ENCODE data around the gene ADAMTSL1.

The ADAMTSL1 gene

DNA sequence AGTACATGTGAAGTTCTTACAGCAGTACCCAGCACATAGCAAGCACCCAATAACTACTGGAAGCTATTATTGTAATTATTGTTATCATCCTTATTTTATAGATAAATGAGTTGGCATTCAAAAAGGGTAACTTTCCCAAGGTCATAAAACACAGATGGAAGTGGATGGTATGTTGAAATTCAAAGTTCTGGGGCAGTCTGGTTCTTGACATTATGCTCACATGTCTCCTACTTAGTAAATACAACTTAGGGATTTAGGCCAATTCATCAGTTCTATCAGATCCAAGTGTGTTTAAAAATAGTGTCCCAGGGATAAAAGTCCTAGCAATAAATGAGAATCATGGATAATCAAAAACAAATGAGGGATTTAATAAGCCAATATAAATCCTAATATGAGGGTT is 265.2 kb downstream of the ADAMTSL1 start:
- no peak for DNase-seq (ENCODE audit: low read depth)

- DNase-seq (ENCODE audit: low read depth): no peak
Observed at GRCh38 chr9:18739641-18740318, 265.8 kb downstream of the ADAMTSL1 start.

- DNase-seq (ENCODE audit: low read depth): no peak
Observed at GRCh38 chr9:18741359-18741758, 267.4 kb downstream of the ADAMTSL1 start.

DNA sequence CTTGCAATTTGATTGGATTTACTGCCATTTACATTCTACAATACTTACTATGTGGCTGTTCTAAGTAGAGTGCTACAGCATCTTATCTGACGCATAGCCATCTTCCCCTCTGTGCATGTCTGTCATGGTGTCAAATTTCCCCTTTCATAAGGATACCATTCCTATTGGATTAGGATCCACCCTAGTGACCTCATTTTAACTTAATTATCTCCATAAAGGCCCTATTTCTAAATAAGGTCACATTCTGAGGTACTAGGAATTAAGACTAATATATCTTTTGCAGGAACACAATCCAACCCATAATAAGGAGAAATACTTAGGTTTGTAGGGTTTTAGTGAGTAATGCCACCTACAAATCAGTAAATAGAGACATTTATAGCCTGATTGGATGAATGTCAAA is 268.0 kb downstream of the ADAMTSL1 start:
- DNase-seq (ENCODE audit: low read depth): no peak

- DNase-seq (ENCODE audit: low read depth): no peak
Observed at GRCh38 chr9:18743421-18743820, 269.5 kb downstream of the ADAMTSL1 start.

DNA sequence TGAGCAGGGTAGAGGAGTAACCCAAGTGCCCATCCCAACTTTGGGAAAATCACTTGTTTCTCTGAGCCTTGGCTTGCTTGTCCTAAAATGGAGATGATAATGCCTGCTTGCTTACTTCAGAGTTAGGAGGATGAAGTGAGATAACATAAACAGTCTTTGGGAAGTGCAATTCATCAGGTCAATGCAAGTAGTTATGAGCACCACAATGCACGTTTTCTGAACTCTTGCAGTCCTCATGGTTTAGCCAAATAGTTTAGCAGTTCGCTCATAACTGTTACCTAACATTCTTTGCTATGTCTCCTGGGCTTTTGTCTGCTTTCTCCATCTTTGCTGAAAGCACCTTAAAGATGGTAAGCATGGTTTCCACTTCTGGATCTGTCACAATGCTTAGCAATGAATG is 270.0 kb downstream of the ADAMTSL1 start:
- DNase-seq (ENCODE audit: low read depth): no peak

DNA sequence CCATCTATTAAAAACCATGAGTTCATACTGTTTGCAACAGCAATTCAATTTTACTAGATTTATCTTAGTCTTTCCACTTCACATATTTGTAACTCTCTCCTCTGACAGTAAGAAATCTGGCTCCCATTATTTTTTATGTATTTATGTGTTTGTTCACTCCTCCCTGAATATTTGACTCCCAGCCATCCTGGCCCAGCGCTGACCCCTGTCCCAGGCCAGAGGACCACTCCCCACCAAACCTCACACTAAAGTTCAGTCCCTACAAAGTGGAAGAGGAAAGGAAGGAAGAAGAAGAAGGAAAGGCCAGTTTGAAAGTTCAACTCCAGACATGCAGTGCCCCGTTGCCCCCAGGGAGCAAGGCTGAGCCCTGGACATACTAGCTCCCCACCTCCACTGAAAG is 271.8 kb downstream of the ADAMTSL1 start:
- DNase-seq (ENCODE audit: low read depth): no peak

GRCh38 chr9:18746631-18747030 is 272.7 kb downstream of the ADAMTSL1 start:
- DNase-seq (ENCODE audit: low read depth): no peak

DNA sequence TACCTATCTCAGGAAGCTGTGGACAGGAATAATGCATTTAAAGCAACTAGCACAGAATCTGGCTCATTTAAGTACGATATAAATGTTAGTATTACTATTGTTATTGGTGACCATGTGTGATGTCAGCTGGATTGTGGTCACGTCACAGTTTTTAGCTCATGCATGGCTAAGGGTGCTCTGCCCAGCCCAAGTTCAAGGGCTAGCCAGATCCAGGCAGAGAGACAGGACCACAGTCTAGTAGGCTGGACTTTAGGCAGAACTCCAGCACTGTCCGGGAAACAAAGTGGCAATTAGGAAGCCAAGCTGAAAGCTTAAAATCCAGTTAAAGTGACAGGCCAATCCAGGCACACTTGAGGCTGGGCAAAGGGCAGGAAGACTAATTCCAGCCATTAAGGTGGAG is 273.6 kb downstream of the ADAMTSL1 start:
- DNase-seq (ENCODE audit: low read depth): no peak

GRCh38 chr9:18748251-18748701 is 274.3 kb downstream of the ADAMTSL1 start:
- no peak for DNase-seq (ENCODE audit: low read depth)

GRCh38 chr9:18749711-18750110 is 275.8 kb downstream of the ADAMTSL1 start:
- no peak for DNase-seq (ENCODE audit: low read depth)

- no peak for DNase-seq (ENCODE audit: low read depth)
Observed at GRCh38 chr9:18753904-18754303, 280.0 kb downstream of the ADAMTSL1 start.

GRCh38 chr9:18754537-18754936 is 280.6 kb downstream of the ADAMTSL1 start:
- no peak for DNase-seq (ENCODE audit: low read depth)

DNA sequence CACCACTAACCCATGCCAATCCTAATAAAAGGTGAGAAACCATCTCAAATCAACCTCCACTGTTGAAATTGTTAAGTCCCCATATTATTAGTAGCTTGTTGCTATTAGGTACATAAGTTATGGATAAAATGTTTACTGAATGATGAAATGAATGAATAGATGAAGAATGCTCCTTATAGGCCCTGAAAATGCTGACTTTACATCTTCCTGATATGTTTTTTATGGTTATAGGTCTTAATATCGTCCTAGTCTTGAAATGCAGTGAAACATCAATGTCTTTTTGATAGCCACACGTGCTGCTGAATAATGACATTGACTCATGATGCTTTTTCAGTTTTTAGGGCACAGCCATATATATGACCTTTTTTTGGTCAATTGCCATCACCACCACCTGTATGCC is 281.3 kb downstream of the ADAMTSL1 start:
- no peak for DNase-seq (ENCODE audit: low read depth)

- DNase-seq (ENCODE audit: low read depth): no peak
Observed at GRCh38 chr9:18756712-18757125, 282.8 kb downstream of the ADAMTSL1 start.

DNA sequence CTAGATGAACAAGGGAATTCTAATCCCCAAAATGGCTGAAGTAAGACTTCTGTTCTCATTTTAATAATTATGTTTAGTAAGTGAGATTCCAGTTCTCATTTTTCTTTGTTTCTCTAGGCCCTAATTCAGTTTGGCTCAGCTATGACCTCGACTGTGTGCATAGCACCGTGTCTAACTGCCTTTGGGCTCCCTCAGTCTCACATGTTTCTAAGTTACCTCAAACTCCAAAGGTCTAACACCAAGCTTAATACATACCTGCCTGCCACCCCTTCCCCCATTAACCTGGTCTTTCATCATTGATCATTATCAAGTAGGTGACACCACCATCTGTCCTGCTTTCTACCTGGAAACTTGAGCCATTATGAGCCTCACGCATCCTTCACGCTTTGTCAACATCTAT is 285.9 kb downstream of the ADAMTSL1 start:
- no peak for DNase-seq (ENCODE audit: low read depth)

- DNase-seq (ENCODE audit: low read depth): no peak
Observed at GRCh38 chr9:18761742-18762300, 287.9 kb downstream of the ADAMTSL1 start.

DNA sequence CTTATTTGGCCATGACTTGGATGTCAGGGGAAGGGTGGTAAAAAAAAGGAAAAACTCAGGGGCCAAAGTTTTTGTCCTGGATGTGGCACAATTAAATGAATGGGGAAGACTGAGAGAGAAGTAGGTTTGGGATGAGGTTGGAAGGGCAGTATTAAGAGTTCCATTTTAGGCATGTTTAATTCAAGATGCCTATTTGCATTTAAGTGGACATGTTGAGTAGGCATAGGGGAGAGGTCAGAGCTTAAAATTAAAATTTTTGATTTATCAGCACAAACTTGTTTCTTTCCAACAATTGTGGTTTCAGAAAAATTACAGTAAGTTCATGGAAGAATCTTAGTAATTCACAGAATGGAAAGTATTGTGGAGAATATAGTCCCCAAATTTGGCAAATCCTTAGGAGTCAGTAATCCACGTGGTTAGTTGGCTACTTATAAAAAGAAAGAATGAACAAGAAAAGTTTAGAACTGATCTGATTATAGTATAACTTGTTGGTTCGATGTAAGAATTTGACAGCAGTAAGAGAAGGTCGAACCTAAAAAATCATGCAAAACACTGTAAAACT is 293.1 kb downstream of the ADAMTSL1 start:
- no peak for DNase-seq (ENCODE audit: low read depth)

DNA sequence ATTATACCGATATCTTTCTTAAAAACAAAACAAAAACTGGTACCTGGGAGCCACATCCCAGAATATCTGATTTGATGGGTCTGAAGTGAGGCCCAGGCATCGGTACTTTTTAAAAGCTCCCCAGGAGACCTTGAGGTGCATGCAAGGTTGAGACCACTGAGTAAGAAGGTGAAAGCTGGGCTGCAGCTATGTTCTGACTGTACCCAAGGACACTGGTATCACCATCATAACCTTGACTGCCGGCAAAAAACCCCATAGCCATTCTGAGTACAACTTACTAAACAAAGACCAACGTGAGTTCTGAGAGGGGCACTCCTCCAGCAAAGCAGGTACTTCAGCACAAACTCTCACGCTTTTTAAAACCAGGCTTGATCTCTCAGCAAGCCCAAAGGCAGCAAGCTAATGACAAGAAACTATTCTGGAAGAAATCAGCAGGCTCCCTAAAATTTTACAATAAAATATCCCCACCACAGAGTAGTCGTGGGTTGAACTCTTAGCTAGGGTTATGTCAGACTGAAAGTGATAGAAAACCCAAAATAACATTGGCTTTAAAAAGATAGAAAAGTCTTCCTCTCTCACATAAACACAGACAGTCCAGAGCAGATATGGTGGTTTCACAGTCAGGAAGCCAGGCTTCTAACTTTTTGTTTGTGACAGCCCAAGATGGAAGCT is 295.1 kb downstream of the ADAMTSL1 start:
- DNase-seq (ENCODE audit: low read depth): no peak

- DNase-seq (ENCODE audit: low read depth): no peak
Observed at GRCh38 chr9:18770131-18770908, 296.4 kb downstream of the ADAMTSL1 start.

DNA sequence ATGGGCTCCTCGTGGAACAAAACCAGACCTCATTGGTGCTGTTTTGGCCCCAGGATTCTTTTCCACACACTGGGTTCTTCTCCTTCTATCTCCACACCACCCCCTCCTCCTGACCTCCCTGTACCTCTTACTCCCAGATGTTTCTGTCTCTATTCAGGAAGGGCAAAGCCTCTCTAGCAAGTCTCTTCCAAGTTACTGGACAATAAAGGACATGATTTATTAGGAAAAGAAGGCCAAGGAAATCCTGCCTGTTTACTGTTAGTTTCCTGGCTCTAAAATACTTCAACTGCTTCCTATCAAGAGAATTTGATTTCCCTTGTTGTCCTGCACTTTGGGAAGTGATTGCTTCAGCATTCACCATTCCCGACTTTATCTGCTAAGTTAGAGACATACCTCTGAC is 297.1 kb downstream of the ADAMTSL1 start:
- no peak for DNase-seq (ENCODE audit: low read depth)

DNA sequence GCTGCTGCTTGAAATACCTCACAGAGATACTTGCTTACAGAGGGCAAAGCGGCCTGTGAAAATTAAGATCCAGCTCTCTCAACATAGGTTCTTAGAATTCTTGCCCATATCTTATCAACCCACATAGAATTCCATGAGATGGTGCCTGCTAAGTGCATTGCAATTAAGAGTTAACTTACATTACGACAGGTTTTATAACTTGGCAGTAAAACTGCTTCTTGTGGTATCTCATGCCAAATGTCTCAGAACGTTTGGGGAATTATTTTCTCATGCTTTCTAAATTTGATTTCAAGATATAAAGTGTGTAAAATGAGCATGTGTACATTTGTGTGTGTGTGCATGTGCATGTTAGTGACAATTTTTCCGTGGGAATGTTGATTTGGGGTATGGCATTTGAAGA is 297.8 kb downstream of the ADAMTSL1 start:
- no peak for DNase-seq (ENCODE audit: low read depth)

Measured in activated T-cell treated with anti-CD3 and anti-CD28 coated beads for 24 hours (primary cell).